Naive thymus-derived CD8-positive, alpha-beta T cell (primary cell): ENCODE data around the gene PRR14L. TPM values are rescaled to one million over a fixed set of nuclear protein-coding genes. Genes with fewer than 3 reads are reported as not detected.
"Not testable (repeated sequence)": the region's sequence is repeated elsewhere in the genome, so short reads cannot be mapped to it uniquely, and the experiment has no call there.

Experiments used
- ATAC-seq, 2 donors: fragments of 150-1000 bp; cut with Tn5 transposase in 1 of 2; sonication (Bioruptor Pico), chemical (Tn5 transposase) in 1 of 2; 1 replicate in 1 of 2; 2 replicates in 1 of 2; pipeline ENCODE4 v1.10.0; 2021; ENCODE audit warnings: mild to moderate bottlenecking in 2 of 2, moderate library complexity in 2 of 2
- POLR2A ChIA-PET: fragments of 350-600 bp; sonication (Branson Sonifier 250); formaldehyde crosslinking; loops from one replicate; lab custom pipeline; 2021; ENCODE audit warnings: antibody characterized with exemption; lab: Charles Lee
- DNase-seq, 10 donors: peaks; one replicate each; pipeline versions ENCODE4 v3.0.0 to v3.0.0-alpha.2; 2020 to 2022
- H3K27ac Mint-ChIP-seq, 10 donors: one replicate each; pipeline ENCODE4 v1.8.0; 2020 to 2022; ENCODE audit warnings: mild to moderate bottlenecking in 10 of 10, mixed read lengths in 10 of 10, moderate library complexity in 4 of 10, inconsistent platforms in 1 of 10
- H3K27me3 Mint-ChIP-seq, 5 donors: one replicate each; pipeline ENCODE4 v1.8.0; 2021 to 2022; ENCODE audit warnings: mixed read lengths in 5 of 5
- H3K36me3 Mint-ChIP-seq, 3 donors: one replicate each; pipeline ENCODE4 v1.8.0; 2020 to 2022; ENCODE audit warnings: mixed read lengths in 3 of 3, mild to moderate bottlenecking in 2 of 3, inconsistent platforms in 1 of 3
- H3K4me1 Mint-ChIP-seq, 4 donors: one replicate each; pipeline ENCODE4 v1.8.0; 2021 to 2022; ENCODE audit warnings: mixed read lengths in 4 of 4
- H3K4me3 Mint-ChIP-seq, 10 donors: one replicate each; pipeline ENCODE4 v1.8.0; 2020 to 2022; ENCODE audit warnings: mild to moderate bottlenecking in 10 of 10, mixed read lengths in 10 of 10, moderate library complexity in 6 of 10, inconsistent platforms in 1 of 10
- H3K9me3 Mint-ChIP-seq, 9 donors: one replicate each; pipeline ENCODE4 v1.8.0; 2020 to 2022; ENCODE audit warnings: mixed read lengths in 9 of 9, mild to moderate bottlenecking in 3 of 9, inconsistent platforms in 1 of 9, moderate library complexity in 1 of 9
- polyA plus RNA-seq, 3 donors: library from polyadenylated mRNA; unstranded; fragments of 300-500 nt; fragmentation: Illumina TruSeq; gene quantifications; one replicate each; pipeline ENCODE4 v1.2.3, GENCODE V29; 2021
- total RNA-seq, 8 experiments: library from RNA in 2 of 8; stranded (reverse) in 2 of 8; gene quantifications; one replicate each; pipeline ENCODE4 v1.2.3 and lab custom pipeline; 2021 to 2026

The PRR14L gene
- total and polyA plus RNA-seq, 5 experiments from 2014 or later = 12.7 to 65.9 (median 26.7) TPM

DNA sequence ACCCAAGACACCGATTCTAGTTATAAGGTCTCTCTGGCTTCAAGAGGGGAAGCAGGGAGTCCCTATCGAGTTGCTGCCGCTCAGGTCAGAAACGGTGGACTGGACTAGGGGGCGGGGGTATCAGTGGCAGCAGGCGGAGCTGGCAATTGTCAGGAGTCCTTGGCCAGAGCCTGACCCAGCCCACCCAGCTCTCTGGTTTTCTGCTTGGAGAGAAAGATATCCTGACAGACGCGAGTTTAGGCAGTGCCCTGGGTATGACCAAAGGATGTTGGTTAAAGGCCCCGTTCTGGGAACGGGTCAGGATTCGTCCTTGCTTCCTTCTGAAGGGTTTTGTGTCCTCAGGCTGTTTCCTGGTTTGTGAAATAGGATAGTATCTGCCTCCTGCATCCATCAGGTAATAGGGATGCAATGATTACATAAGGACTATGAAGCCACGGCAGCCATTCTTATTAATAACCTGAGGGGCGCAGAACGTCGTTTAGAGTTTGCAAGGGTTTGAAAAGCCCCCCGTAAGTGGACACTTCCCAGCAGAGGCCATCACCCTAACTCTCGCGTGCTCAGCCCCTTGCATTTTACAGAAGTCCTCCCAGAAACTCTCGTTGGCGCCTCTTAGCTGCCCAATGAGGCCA lies 3.2 kb upstream of the PRR14L start:
- Mint-ChIP-seq H3K27ac (peak overlapping the region; percentile 94 to 100 (median 100)), H3K36me3 (peaks cover 0 to 5% (median 0%) of the 10 kb centered on the region in 3 donors), H3K9me3 (no peaks in the 10 kb centered on the region), H3K4me3 (peak overlapping the region; percentile 86 to 97 (median 95)), H3K27me3 (no peaks in the 10 kb centered on the region), H3K4me1 (peaks cover 23 to 54% (median 49%) of the 10 kb centered on the region in 4 donors)
- POLR2A ChIA-PET = interaction anchor here (0.6 to 2.1 kb wide), 12 partner anchors 10 to 812 kb away, joined by 3 to 13 read pairs (median 3); partner anchors contain the start of genes FBXO7, MORC2, PATZ1 and PISD
- DNase-seq (peak in 3 of 10 donors; percentile 5 to 61 (median 9)), ATAC-seq (no peak)

- ATAC-seq = no peak
- H3K36me3 Mint-ChIP-seq = peaks cover 0 to 9% (median 0%) of the 10 kb centered on the region in 3 donors
- peak overlapping the region; percentile 94 to 100 (median 100) for H3K27ac Mint-ChIP-seq
- H3K4me1 Mint-ChIP-seq = peaks cover 28 to 62% (median 57%) of the 10 kb centered on the region in 4 donors
- no peak for DNase-seq
- POLR2A ChIA-PET = interaction anchor here (0.7 to 2.1 kb wide), 6 partner anchors 75 to 784 kb away, joined by 3 to 13 read pairs (median 6); partner anchors contain the start of genes MORC2, PISD and TUG1
- no peaks in the 10 kb centered on the region for H3K9me3 Mint-ChIP-seq
- no peaks in the 10 kb centered on the region for H3K27me3 Mint-ChIP-seq
- H3K4me3 Mint-ChIP-seq = peak overlapping the region in 8 of 10 donors; percentile 10 to 97 (median 94)
These were observed 2.3 kb upstream of the PRR14L start for GRCh38 chr22:31752096-31752847.

GRCh38 chr22:31750365-31751284 lies 693 bp upstream of the PRR14L start:
- Mint-ChIP-seq H3K27ac (peak overlapping the region; percentile 93 to 98 (median 95)), H3K9me3 (no peaks in the 10 kb centered on the region), H3K4me3 (peak overlapping the region; percentile 84 to 98 (median 95)), H3K36me3 (peaks cover 0 to 23% (median 0%) of the 10 kb centered on the region in 3 donors), H3K27me3 (no peaks in the 10 kb centered on the region), H3K4me1 (peaks cover 28 to 73% (median 63%) of the 10 kb centered on the region in 4 donors)
- DNase-seq (no peak), ATAC-seq (no peak)
- POLR2A ChIA-PET = interaction anchor here (0.7 to 1.8 kb wide), 5 partner anchors 73 to 460 kb away, joined by 3 to 9 read pairs (median 7); partner anchors contain the start of gene PISD

DNA sequence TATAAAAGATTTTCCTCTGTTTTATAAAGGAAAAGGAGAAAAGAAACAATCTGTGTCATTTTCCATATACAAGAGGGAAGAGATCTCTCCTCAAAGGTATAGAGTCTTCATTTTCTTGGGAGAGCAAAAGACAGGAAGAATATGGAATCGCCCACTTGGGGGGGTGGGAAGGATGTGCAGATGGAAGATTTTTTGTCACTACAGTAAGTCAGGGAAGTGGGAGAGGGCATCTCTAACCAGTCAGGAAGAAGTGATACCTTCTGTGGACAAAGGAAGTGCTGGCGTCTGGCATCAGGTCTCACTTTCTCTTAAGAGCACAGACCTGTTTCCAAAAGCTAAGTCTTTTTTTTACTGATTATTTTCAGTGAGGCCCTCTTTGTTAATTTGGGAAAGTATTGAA lies 1.4 kb downstream of the PRR14L start:
- peak overlapping the region; percentile 1 to 98 (median 95) for H3K27ac Mint-ChIP-seq
- no peaks in the 10 kb centered on the region for H3K27me3 Mint-ChIP-seq
- peaks cover 0 to 36% (median 0%) of the 10 kb centered on the region in 3 donors for H3K36me3 Mint-ChIP-seq
- no peak for ATAC-seq
- H3K9me3 Mint-ChIP-seq = no peaks in the 10 kb centered on the region
- no peak for DNase-seq
- H3K4me1 Mint-ChIP-seq = peaks cover 20 to 63% (median 52%) of the 10 kb centered on the region in 4 donors
- peak overlapping the region; percentile 84 to 98 (median 95) for H3K4me3 Mint-ChIP-seq
- POLR2A ChIA-PET = interaction anchor here (0.6 kb wide), 2 partner anchors 355 to 1292 kb away, joined by 3 read pairs; no protein-coding TSS in a partner anchor

DNA sequence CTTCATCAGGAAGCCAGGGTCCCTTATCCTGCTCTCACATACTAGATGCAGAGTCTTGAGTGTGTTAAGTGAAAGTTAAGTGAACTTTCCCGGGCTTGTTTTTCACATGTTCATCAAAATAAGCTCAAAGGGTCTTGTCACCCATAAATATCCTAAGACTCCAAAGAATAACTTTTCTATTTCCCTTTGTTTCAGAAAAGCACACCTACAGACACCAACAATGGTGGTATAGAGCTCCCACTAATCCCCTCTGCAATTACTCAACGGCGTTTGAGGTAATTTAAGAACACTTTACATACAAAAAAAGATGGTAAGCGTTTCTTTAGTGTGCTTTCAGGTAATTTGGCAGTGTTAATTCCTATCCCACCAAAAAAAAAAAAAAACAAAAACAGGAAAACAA lies 2.5 kb downstream of the PRR14L start:
- Mint-ChIP-seq H3K27me3 (no peaks in the 10 kb centered on the region), H3K27ac (peak overlapping the region in 2 of 10 donors; percentile 15 to 95), H3K4me3 (peak overlapping the region in 3 of 10 donors; percentile 39 to 96 (median 84)), H3K9me3 (no peaks in the 10 kb centered on the region), H3K36me3 (peaks cover 0 to 41% (median 3%) of the 10 kb centered on the region in 3 donors), H3K4me1 (peaks cover 22 to 59% (median 49%) of the 10 kb centered on the region in 4 donors)
- DNase-seq = no peak
- no peak for ATAC-seq
- POLR2A ChIA-PET = no interaction called here

DNA sequence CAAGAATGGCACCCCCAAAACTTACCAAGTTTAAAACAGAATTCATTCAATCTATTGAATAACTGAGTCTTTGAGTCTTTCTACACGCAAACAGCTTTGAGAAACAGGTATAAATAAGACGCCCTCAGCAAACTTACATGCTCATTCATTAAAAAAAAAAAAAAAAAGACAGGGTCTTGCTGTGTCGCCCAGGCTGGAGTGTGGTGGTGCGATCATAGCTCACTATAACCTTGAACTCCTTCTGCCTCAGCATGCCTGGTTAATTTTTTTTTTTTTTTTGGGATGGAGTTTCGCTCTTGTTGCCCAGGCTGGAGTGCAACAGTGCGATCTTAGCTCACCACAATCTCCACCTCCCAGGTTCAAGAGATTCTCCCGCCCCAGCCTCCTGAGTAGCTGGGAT lies 6.1 kb downstream of the PRR14L start:
- Mint-ChIP-seq H3K4me1 (peaks cover 20 to 71% (median 50%) of the 10 kb centered on the region in 4 donors), H3K36me3 (peaks cover 0 to 68% (median 5%) of the 10 kb centered on the region in 3 donors), H3K27me3 (no peaks in the 10 kb centered on the region), H3K9me3 (no peaks in the 10 kb centered on the region), H3K27ac (peak overlapping the region in 1 of 10 donors; percentile 1), H3K4me3 (no peak overlapping the region)
- ATAC-seq = no peak
- DNase-seq = no peak
- POLR2A ChIA-PET = interaction anchor here (0.9 kb wide), 1 partner anchor 10 kb away, joined by 3 read pairs; the partner anchor contains the start of gene DEPDC5

GRCh38 chr22:31742682-31743081 lies 7.2 kb downstream of the PRR14L start:
- Mint-ChIP-seq H3K27me3 (no peaks in the 10 kb centered on the region), H3K27ac (peak overlapping the region in 6 of 10 donors; percentile 10 to 81 (median 30)), H3K4me3 (no peak overlapping the region), H3K36me3 (peaks cover 0 to 75% (median 5%) of the 10 kb centered on the region in 3 donors), H3K4me1 (peaks cover 24 to 70% (median 49%) of the 10 kb centered on the region in 4 donors), H3K9me3 (no peaks in the 10 kb centered on the region)
- DNase-seq = no peak
- POLR2A ChIA-PET = interaction anchor here (0.6 kb wide), 1 partner anchor 13 kb away, joined by 3 read pairs; no protein-coding TSS in a partner anchor
- ATAC-seq = no peak

- H3K27me3 Mint-ChIP-seq = no peaks in the 10 kb centered on the region
- H3K36me3 Mint-ChIP-seq = peaks cover 0 to 71% (median 5%) of the 10 kb centered on the region in 3 donors
- ATAC-seq (no peak), DNase-seq (no peak)
- no peaks in the 10 kb centered on the region for H3K9me3 Mint-ChIP-seq
- peaks cover 21 to 69% (median 45%) of the 10 kb centered on the region in 4 donors for H3K4me1 Mint-ChIP-seq
- peak overlapping the region in 6 of 10 donors; percentile 20 to 57 (median 48) for H3K27ac Mint-ChIP-seq
- POLR2A ChIA-PET = interaction anchor here (0.6 kb wide), 1 partner anchor 184 kb away, joined by 4 read pairs; no protein-coding TSS in a partner anchor
- H3K4me3 Mint-ChIP-seq = no peak overlapping the region
These were observed 7.8 kb downstream of the PRR14L start for GRCh38 chr22:31742115-31742514.

- H3K9me3 Mint-ChIP-seq, DNase-seq, POLR2A ChIA-PET, ATAC-seq, H3K27me3 Mint-ChIP-seq: not testable (repeated sequence)
- Mint-ChIP-seq H3K27ac (peak overlapping the region in 3 of 10 donors; percentile 31 to 71 (median 40)), H3K36me3 (peaks cover 0 to 67% (median 5%) of the 10 kb centered on the region in 3 donors), H3K4me3 (peak overlapping the region in 1 of 10 donors; percentile 8), H3K4me1 (peaks cover 21 to 64% (median 43%) of the 10 kb centered on the region in 4 donors)
These were observed 9.6 kb downstream of the PRR14L start for GRCh38 chr22:31740314-31740713.

DNA sequence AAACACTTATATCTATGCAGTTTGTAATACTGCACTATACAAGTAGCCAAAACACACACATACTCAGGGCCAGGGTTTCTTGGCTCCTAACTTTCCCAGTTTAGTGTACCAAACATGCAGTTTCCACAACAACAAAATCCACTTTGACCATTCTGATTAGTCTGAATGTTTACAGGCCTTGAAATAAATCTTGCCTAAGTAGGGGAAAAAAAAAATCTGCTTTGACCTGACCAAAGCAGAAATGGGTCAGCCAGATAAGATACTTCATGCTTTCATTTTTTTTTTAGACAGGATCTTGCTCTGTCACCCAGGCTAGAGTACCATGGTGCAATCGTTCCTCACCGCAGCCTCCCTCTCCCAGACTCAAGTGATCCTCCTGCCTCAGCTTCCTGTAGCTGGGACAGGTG lies 10.1 kb downstream of the PRR14L start:
- Mint-ChIP-seq H3K36me3 (peaks cover 0 to 68% (median 5%) of the 10 kb centered on the region in 3 donors), H3K4me1 (peaks cover 21 to 63% (median 43%) of the 10 kb centered on the region in 4 donors), H3K27ac (peak overlapping the region in 5 of 10 donors; percentile 10 to 89 (median 44)), H3K4me3 (peak overlapping the region in 1 of 10 donors; percentile 10), H3K9me3 (no peaks in the 10 kb centered on the region), H3K27me3 (no peaks in the 10 kb centered on the region)
- ATAC-seq = no peak
- DNase-seq = no peak
- POLR2A ChIA-PET = no interaction called here

DNA sequence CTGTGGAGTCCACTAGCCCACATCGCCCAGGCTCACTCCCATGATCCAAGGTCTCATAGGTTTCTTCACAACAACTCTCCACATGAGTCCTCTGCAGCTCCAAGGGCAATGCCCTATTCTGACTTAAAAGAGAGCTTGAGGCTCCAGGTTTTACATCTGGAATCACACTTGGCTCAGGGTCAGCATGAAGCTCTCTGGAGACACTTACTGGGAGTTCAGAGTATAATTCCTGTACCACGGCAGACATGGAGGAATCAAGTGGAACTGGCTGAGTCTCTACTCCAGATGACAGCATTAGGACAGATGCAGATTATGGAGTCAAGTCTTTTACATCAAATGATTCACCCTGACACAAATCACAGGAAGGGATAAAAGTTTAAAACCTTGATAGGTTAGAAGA lies 11.4 kb downstream of the PRR14L start:
- POLR2A ChIA-PET = no interaction called here
- DNase-seq (no peak), ATAC-seq (no peak)
- peaks cover 0 to 71% (median 5%) of the 10 kb centered on the region in 3 donors for H3K36me3 Mint-ChIP-seq
- H3K27ac Mint-ChIP-seq = peak overlapping the region in 9 of 10 donors; percentile 41 to 95 (median 74)
- no peaks in the 10 kb centered on the region for H3K9me3 Mint-ChIP-seq
- H3K27me3 Mint-ChIP-seq = no peaks in the 10 kb centered on the region
- H3K4me3 Mint-ChIP-seq = peak overlapping the region in 2 of 10 donors; percentile 34 to 51
- peaks cover 21 to 68% (median 49%) of the 10 kb centered on the region in 4 donors for H3K4me1 Mint-ChIP-seq
